Lung (tissue), 12 donors: ENCODE results near the gene PPP2R5B. TPM values are rescaled to one million over a fixed set of nuclear protein-coding genes. Genes with fewer than 3 reads are reported as not detected.

Experiments
- ATAC-seq: fragments of 200-7000 bp; cut with Tn5 transposase; one replicate; pipeline ENCODE4 v1.9.1; 2020; ENCODE audit warnings: moderate number of reproducible peaks; ENCODE audit not compliant: insufficient read depth, low FRiP score
- DNase-seq, 3 donors: peaks; one replicate each; pipeline ENCODE4 v3.0.0-alpha.2; 2013 to 2017
- H3K27ac ChIP-seq, 2 donors: one replicate each; pipeline ENCODE4 v1.5.1; 2013; ENCODE audit warnings: mild to moderate bottlenecking in 2 of 2, moderate library complexity in 2 of 2, control low read depth in 1 of 2, inconsistent platforms in 1 of 2, low read depth in 1 of 2, low read length in 1 of 2
- H3K27me3 ChIP-seq, 3 donors: one replicate each; pipeline ENCODE4 v1.5.1; 2013; ENCODE audit warnings: low read length in 2 of 3; ENCODE audit not compliant: control insufficient read depth in 3 of 3, insufficient read depth in 3 of 3
- H3K36me3 ChIP-seq, 4 donors: one replicate each; pipeline ENCODE4 v1.5.1; 2013; ENCODE audit warnings: low read length in 4 of 4, mild to moderate bottlenecking in 1 of 4, moderate library complexity in 1 of 4; ENCODE audit not compliant: control insufficient read depth in 4 of 4, insufficient read depth in 4 of 4
- H3K4me1 ChIP-seq, 5 donors: one replicate each; pipeline ENCODE4 v1.5.1; 2013; ENCODE audit warnings: low read length in 5 of 5, mild to moderate bottlenecking in 2 of 5, moderate library complexity in 1 of 5; ENCODE audit not compliant: control insufficient read depth in 5 of 5, insufficient read depth in 5 of 5
- H3K4me3 ChIP-seq: one replicate; pipeline ENCODE4 v1.5.1; 2013; ENCODE audit warnings: mild to moderate bottlenecking, control low read depth, moderate library complexity
- H3K9ac ChIP-seq, 2 donors: one replicate each; pipeline ENCODE4 v1.5.1; 2013; ENCODE audit warnings: low read length in 2 of 2, control low read depth in 1 of 2; ENCODE audit not compliant: insufficient read depth in 1 of 2
- H3K9me3 ChIP-seq, 4 donors: one replicate each; pipeline ENCODE4 v1.5.1; 2013; ENCODE audit warnings: low read length in 3 of 4, mild to moderate bottlenecking in 1 of 4, moderate library complexity in 1 of 4; ENCODE audit not compliant: control insufficient read depth in 4 of 4, insufficient read depth in 3 of 4
- WGBS, 2 donors: extraction: QIAGEN DNeasy Blood & Tissue Kit; methylation state at CpG; one replicate each; pipeline ENCODE4 v1.1.7; 2013; 5-methylcytosine and 5-hydroxymethylcytosine counted together
- polyA plus RNA-seq, 2 donors: library from polyadenylated mRNA; stranded (reverse); fragments of 200-250 nt; gene quantifications; one replicate each; pipeline ENCODE4 v1.2.1, GENCODE V29; 2013
- total RNA-seq, 2 donors: library from RNA; depleted of rRNA in 1 of 2; stranded (reverse); fragments of >200 nt in 1 of 2; gene quantifications; one replicate each; pipeline ENCODE4 v1.2.1, GENCODE V29; 2014 to 2021
- TF ChIP-seq, protein P1 (sequence below): IDR thresholded peaks from 2 replicates; pipeline ENCODE4 v1.5.1; 2012; ENCODE audit warnings: mild to moderate bottlenecking; ENCODE audit errors: control extremely low read depth, extremely low read depth
- donor health status: control.
- donor health status: control.
- donor health status: Bipolar disorder and iron deficiency.
- donor health status: healthy.
- donor health status: DM: yes; HTN: yes; CAD: no.

PPP2R5B gene
- total and polyA plus RNA-seq, 4 donors, result 9.8 to 27.8 (median 17.3) TPM

DNA sequence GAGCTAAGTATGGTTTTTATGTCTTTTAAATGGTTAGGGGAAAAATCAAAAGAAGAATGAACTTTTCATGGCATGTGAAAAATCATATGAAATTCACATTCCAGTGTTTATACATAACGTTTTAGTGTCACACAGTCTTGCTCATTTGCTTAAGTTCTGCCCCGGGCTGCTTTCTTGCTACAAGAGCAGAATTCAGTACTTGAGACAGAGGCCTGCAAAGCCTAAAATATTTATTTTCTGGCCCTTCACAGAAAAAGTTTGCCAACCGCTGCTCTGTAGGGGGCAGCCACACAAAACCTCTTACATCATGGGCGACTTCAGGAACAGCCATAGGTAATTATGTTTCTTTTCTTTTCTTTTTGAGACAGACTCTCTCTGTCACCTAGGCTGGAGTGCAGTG is 6.5 kb upstream of the PPP2R5B start:
- Histone ChIP-seq H3K4me3 (no peak overlapping the region), H3K27me3 (no peaks in the 10 kb centered on the region), H3K36me3 (peaks cover 0 to 14% (median 0%) of the 10 kb centered on the region in 4 donors), H3K9ac (peak overlapping the region; percentile 38 to 92), H3K9me3 (no peaks in the 10 kb centered on the region), H3K27ac (peak overlapping the region in 1 of 2 donors; percentile 83), H3K4me1 (peaks cover 3 to 29% (median 9%) of the 10 kb centered on the region in 5 donors)
- TF ChIP-seq, protein P1, sequence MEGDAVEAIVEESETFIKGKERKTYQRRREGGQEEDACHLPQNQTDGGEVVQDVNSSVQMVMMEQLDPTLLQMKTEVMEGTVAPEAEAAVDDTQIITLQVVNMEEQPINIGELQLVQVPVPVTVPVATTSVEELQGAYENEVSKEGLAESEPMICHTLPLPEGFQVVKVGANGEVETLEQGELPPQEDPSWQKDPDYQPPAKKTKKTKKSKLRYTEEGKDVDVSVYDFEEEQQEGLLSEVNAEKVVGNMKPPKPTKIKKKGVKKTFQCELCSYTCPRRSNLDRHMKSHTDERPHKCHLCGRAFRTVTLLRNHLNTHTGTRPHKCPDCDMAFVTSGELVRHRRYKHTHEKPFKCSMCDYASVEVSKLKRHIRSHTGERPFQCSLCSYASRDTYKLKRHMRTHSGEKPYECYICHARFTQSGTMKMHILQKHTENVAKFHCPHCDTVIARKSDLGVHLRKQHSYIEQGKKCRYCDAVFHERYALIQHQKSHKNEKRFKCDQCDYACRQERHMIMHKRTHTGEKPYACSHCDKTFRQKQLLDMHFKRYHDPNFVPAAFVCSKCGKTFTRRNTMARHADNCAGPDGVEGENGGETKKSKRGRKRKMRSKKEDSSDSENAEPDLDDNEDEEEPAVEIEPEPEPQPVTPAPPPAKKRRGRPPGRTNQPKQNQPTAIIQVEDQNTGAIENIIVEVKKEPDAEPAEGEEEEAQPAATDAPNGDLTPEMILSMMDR, result no peak
- WGBS, 2 donors, result 16 to 17% methylated on average over 4 of the region's 4 CpGs
- ATAC-seq (no peak), DNase-seq (peak; percentile 54 to 77 (median 76))

DNA sequence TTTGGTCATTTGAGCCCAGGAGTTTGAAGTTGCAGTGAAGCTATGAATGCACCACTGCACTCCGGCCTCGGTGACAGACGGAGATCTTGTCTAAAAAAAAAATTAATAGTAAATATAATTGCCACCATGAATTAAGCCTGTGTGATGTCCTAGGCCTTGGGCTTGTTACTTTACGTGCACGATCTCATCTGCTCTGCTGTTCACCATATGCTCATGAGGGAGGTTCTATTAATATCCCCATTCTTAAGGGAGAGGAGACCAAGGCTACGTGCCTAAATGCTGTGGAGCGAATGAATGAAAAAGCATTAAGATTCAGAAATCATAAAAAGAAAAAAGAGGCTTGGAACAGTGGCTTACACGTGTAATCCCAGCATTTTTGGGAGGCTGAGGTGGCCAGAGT is 4.9 kb upstream of the PPP2R5B start:
- Histone ChIP-seq H3K4me1 (peaks cover 3 to 38% (median 13%) of the 10 kb centered on the region in 5 donors), H3K36me3 (no peaks in the 10 kb centered on the region), H3K27ac (no peak overlapping the region), H3K27me3 (no peaks in the 10 kb centered on the region), H3K4me3 (no peak overlapping the region), H3K9me3 (no peaks in the 10 kb centered on the region), H3K9ac (no peak overlapping the region)
- ATAC-seq (no peak), DNase-seq (no peak)
- 90 to 96% methylated on average over 8 of the region's 8 CpGs for WGBS, 2 donors
- TF ChIP-seq, protein P1, result no peak

DNA sequence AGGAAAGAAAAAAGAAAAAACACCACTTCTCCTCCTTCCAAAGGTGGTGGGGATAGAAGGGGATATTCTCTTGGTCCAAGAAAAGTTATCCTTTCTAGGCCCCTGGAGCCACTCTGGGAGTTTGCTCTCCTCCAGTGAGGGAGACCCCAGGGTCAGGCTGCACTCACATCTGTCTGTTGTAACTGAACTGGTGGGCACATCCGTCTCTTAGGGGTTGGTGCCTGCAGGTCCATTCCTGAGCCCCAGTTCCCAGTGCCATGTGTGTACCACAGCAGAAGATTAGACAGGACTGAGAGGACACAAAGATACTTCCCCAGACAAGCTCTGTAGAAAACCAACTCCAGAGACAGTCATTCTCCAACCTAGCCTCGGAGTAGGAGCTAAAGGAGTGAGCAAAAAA is 4.4 kb upstream of the PPP2R5B start:
- Histone ChIP-seq H3K4me3 (no peak overlapping the region), H3K27ac (no peak overlapping the region), H3K27me3 (no peaks in the 10 kb centered on the region), H3K9ac (no peak overlapping the region), H3K36me3 (no peaks in the 10 kb centered on the region), H3K4me1 (peaks cover 3 to 38% (median 12%) of the 10 kb centered on the region in 5 donors), H3K9me3 (no peaks in the 10 kb centered on the region)
- TF ChIP-seq, protein P1, result no peak
- WGBS, 2 donors, result 87 to 100% methylated on average over 2 of the region's 2 CpGs
- DNase-seq (no peak), ATAC-seq (no peak)

DNA sequence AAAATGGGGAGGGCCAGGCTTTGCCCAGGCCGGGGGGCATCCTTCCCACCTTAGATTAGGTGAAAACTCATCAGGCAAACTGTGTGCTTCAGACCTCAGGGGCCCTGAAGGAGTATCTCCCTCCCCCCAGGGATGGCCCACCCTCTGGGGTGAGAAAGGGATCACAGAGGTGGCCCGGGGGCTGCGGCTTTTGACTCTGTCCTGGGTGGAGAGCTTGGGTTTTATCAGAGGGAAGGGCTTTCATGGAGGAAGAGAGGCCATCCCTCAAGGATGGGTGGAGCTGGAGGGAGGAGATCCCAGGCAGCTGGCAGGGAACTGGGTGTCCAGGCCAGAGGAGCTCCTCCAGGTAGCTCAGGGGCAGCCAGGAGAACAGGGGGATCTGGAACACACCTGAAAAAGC is 3.1 kb upstream of the PPP2R5B start:
- WGBS, 2 donors, result 54 to 59% methylated on average over 3 of the region's 3 CpGs
- Histone ChIP-seq H3K36me3 (no peaks in the 10 kb centered on the region), H3K4me1 (peaks cover 0 to 25% (median 4%) of the 10 kb centered on the region in 5 donors), H3K9ac (no peak overlapping the region), H3K4me3 (no peak overlapping the region), H3K9me3 (no peaks in the 10 kb centered on the region), H3K27ac (no peak overlapping the region), H3K27me3 (no peaks in the 10 kb centered on the region)
- TF ChIP-seq, protein P1, result no peak
- ATAC-seq (no peak), DNase-seq (no peak)
